T-helper 1 cell treated with Interleukin-12 subunit alpha and Interleukin-12 subunit beta and Interleukin-4 antibody, amounts not matched to agents 30 ng/mL and 1 ng/mL, for 36 hours (primary cell): ENCODE measurements around the gene ATRIP. TPM values are rescaled to one million over a fixed set of nuclear protein-coding genes. Genes with fewer than 3 reads are reported as not detected.

ENCODE experiments used
- intact Hi-C: fragments of 100-400 bp; cut with micrococcal nuclease; formaldehyde crosslinking; loops from one replicate; pipeline ENCODE4 v1.15.1; 2024
- total RNA-seq: library from RNA; stranded (reverse); gene quantifications from 2 replicates; pipeline ENCODE4 v1.2.3, GENCODE V29; 2022

Gene ATRIP
- total RNA-seq, 1 donor from 2014 or later, result 17.4 TPM

GRCh38 chr3:48492461-48493202 is 46.1 kb downstream of the ATRIP start:
- intact Hi-C loops, result no loop called here

- intact Hi-C loops, result no loop called here
These were observed 46.6 kb downstream of the ATRIP start for GRCh38 chr3:48493203-48493501.

- intact Hi-C loops, result no loop called here
These were observed 54.1 kb downstream of the ATRIP start for GRCh38 chr3:48500656-48501055.

GRCh38 chr3:48501196-48501595 is 54.7 kb downstream of the ATRIP start:
- intact Hi-C loops, result no loop called here

- intact Hi-C loops, result no loop called here
These were observed 55.6 kb downstream of the ATRIP start for GRCh38 chr3:48502121-48502520.

GRCh38 chr3:48502728-48503168 is 56.2 kb downstream of the ATRIP start:
- intact Hi-C loops, result no loop called here

GRCh38 chr3:48503401-48504050 is 57.0 kb downstream of the ATRIP start:
- intact Hi-C loops, result no loop called here

GRCh38 chr3:48504051-48504946 is 57.8 kb downstream of the ATRIP start, which contains the start of gene SHISA5:
Gene SHISA5 (minus strand): TSS chr3:48504174. CDS start chr3:48504094, 80 bp downstream.
- intact Hi-C loops, result no loop called here

- intact Hi-C loops, result no loop called here
These were observed 58.6 kb downstream of the ATRIP start for GRCh38 chr3:48505146-48505545.

- intact Hi-C loops, result loop anchor here (2.0 kb wide), 2 partner anchors 43 to 237 kb away; no protein-coding TSS in a partner anchor
These were observed 59.5 kb downstream of the ATRIP start for GRCh38 chr3:48505968-48506504.

- intact Hi-C loops, result loop anchor here (1.0 to 2.0 kb wide), 9 partner anchors 8 to 239 kb away; partner anchors contain the start of genes CCDC51 and TMA7
These were observed 60.9 kb downstream of the ATRIP start for GRCh38 chr3:48507256-48508061.

GRCh38 chr3:48511551-48511950 is 65.0 kb downstream of the ATRIP start:
- intact Hi-C loops, result no loop called here

GRCh38 chr3:48514431-48515227 is 68.1 kb downstream of the ATRIP start:
- intact Hi-C loops, result loop anchor here (1.0 kb wide), 3 partner anchors 7 to 48 kb away; a partner anchor contains a TSS

Other genes with a start within 250 kb of the ATRIP start
- not detected in 2 replicates for gene CAMP, start 223.2 kb upstream of the ATRIP start, total RNA-seq
- gene ZNF589, start 205.6 kb upstream of the ATRIP start, total RNA-seq, result 33.5 and 38.7 TPM in 2 replicates
- gene NME6, start 145.4 kb upstream of the ATRIP start, total RNA-seq, result 35.0 and 37.8 TPM in 2 replicates
- gene SPINK8, start 113.1 kb upstream of the ATRIP start, total RNA-seq, result not detected in 2 replicates
- not detected in 2 replicates for gene FBXW12, start 74.5 kb upstream of the ATRIP start, total RNA-seq
- 3.3 and 6.9 TPM in 2 replicates for gene PLXNB1, start 16.7 kb upstream of the ATRIP start, total RNA-seq
- gene CCDC51, start 6.6 kb upstream of the ATRIP start, total RNA-seq, result 15.9 and 16.7 TPM in 2 replicates
- gene TMA7, start 6.5 kb upstream of the ATRIP start, total RNA-seq, result 218 and 228 TPM in 2 replicates
- gene SHISA5, start 57.4 kb downstream of the ATRIP start, total RNA-seq, result 244 and 245 TPM in 2 replicates
- 8.1 and 8.8 TPM in 2 replicates for gene PFKFB4, start 110.1 kb downstream of the ATRIP start, total RNA-seq
- gene UCN2, start 117.0 kb downstream of the ATRIP start, total RNA-seq, result not detected in 2 replicates
- 1.4 and 1.9 TPM in 2 replicates for gene COL7A1, start 148.6 kb downstream of the ATRIP start, total RNA-seq
- gene UQCRC1, start 162.9 kb downstream of the ATRIP start, total RNA-seq, result 143 and 146 TPM in 2 replicates
- gene TMEM89, start 175.0 kb downstream of the ATRIP start, total RNA-seq, result 0.34 TPM in 1 of 2 replicates, not detected in the other
- gene SLC26A6, start 188.7 kb downstream of the ATRIP start, total RNA-seq, result 40.1 and 43.0 TPM in 2 replicates
- gene CELSR3, start 216.1 kb downstream of the ATRIP start, total RNA-seq, result 6.0 and 7.4 TPM in 2 replicates
- 28.6 and 30.0 TPM in 2 replicates for gene NCKIPSD, start 239.2 kb downstream of the ATRIP start, total RNA-seq